Smooth muscle cell (in vitro differentiated cells): ENCODE measurements around the gene DOCK9. TPM values are rescaled to one million over a fixed set of nuclear protein-coding genes. Genes with fewer than 3 reads are reported as not detected.

ENCODE experiments used
- DNase-seq: peaks from one replicate; lab custom pipeline; 2025; ENCODE audit not compliant: unreplicated experiment; lab: John Stamatoyannopoulos, UW
- H2AFZ ChIP-seq: fragments of 200-600 bp; sonication (generic); 2 replicates; pipeline ENCODE4 v1.6.0; 2016; ENCODE audit warnings: antibody characterized with exemption, low read depth, mild to moderate bottlenecking
- H3F3A ChIP-seq: fragments of 200-600 bp; sonication (generic); 2 replicates; pipeline ENCODE4 v1.6.0; 2017; ENCODE audit warnings: antibody characterized with exemption, low read depth
- H3K27ac ChIP-seq: fragments of 200-600 bp; sonication (generic); 2 replicates; pipeline ENCODE4 v1.5.1; 2016; ENCODE audit warnings: low read depth, mild to moderate bottlenecking
- H3K27me3 ChIP-seq: fragments of 200-600 bp; sonication (generic); 2 replicates; pipeline ENCODE4 v1.6.1; 2016; ENCODE audit warnings: low read depth, mild to moderate bottlenecking
- H3K36me3 ChIP-seq: fragments of 200-600 bp; sonication (generic); 2 replicates; pipeline ENCODE4 v1.5.1; 2016; ENCODE audit warnings: low read depth
- H3K4me1 ChIP-seq: fragments of 200-600 bp; sonication (generic); 2 replicates; pipeline ENCODE4 v1.5.1; 2016; ENCODE audit warnings: low read depth
- H3K4me2 ChIP-seq: fragments of 200-600 bp; sonication (generic); 2 replicates; pipeline ENCODE4 v1.6.0; 2016; ENCODE audit warnings: mild to moderate bottlenecking
- H3K4me3 ChIP-seq: fragments of 200-600 bp; sonication (generic); 2 replicates; pipeline ENCODE4 v1.5.1; 2016; ENCODE audit warnings: mild to moderate bottlenecking
- H3K79me2 ChIP-seq: fragments of 200-600 bp; sonication (generic); 2 replicates; pipeline ENCODE4 v1.6.0; 2016; ENCODE audit warnings: low read depth, mild to moderate bottlenecking
- H3K9ac ChIP-seq: fragments of 200-600 bp; sonication (generic); 2 replicates; pipeline ENCODE4 v1.6.0; 2016; ENCODE audit warnings: low read depth
- H3K9me3 ChIP-seq: fragments of 200-600 bp; sonication (generic); replicated peaks from 2 replicates; pipeline ENCODE4 v1.5.1; 2016; ENCODE audit warnings: low read depth
- H4K20me1 ChIP-seq: fragments of 200-600 bp; sonication (generic); 2 replicates; pipeline ENCODE4 v1.6.0; 2016; ENCODE audit warnings: low read depth
- CTCF ChIP-seq: fragments of 200-600 bp; sonication (generic); IDR thresholded peaks from 2 replicates; pipeline ENCODE4 v1.5.1; 2017; ENCODE audit warnings: borderline replicate concordance, mild to moderate bottlenecking, antibody characterized with exemption; ENCODE audit not compliant: insufficient read depth, poor library complexity, severe bottlenecking
- WGBS: methylation state at CpG from one replicate; pipeline ENCODE4 v1.1.7; 2016; ENCODE audit warnings: low lambda C conversion rate; 5-methylcytosine and 5-hydroxymethylcytosine counted together
- polyA plus RNA-seq: library from polyadenylated mRNA; unstranded; fragments of >200 nt; fragmentation: Nextera tagmentation; extraction: Ambion mirVana; gene quantifications from 2 replicates; pipeline ENCODE4 v1.2.1, GENCODE V29; 2016
- total RNA-seq: library from RNA; depleted of rRNA; stranded (reverse); fragments of >200 nt; gene quantifications from 2 replicates; pipeline ENCODE4 v1.2.3, GENCODE V29; 2014

The DOCK9 gene
- total RNA-seq = 25.1 and 42.0 TPM in 2 replicates
- polyA plus RNA-seq = 5.7 and 19.5 TPM in 2 replicates

DNA sequence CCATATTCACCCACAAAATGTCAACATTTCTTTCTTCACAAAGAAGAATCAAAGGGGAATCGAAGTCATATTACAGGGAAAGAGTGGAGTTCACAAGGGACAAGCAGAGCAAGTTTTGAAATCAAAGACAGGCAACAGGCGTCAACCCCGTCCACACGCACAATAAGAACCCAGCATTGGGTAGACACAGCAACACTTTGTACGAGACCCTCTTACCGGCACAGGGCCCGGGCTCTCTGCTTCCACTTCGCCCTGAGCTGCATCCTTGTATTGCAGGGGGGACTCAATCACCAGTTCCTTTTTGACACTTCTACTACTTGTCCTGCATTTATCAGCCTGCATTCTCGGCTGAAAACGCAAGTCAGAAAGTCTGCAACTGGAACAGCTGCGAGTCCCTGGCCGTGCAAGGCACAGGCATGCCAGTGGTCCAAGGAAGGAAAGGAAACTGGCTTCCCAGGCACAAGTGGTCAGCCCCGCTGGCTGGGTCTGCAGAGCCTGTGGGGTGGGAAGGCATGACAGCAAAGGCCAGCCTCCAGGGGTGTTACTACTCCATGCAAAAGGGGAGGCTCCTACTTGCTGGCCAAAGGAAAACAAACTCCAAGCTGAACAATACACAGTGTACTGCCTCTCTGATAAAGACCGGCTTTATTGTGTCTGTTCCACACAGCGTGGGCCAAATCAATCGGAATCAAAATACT lies at the start of gene DOCK9:
DOCK9 (minus strand) TSS at position 497 of the 698 bp plus-strand sequence; CDS start at position 342, 155 bp downstream.
- H3K4me2 ChIP-seq = peak within 1 kb of the TSS; percentile 83
- no peaks in the 10 kb centered on the region for H4K20me1 ChIP-seq
- peak within 1 kb of the TSS; percentile 2 for H2AFZ ChIP-seq
- WGBS = 42% methylated on average over 16 of the region's 16 CpGs
- peak; percentile 5 for DNase-seq
- H3K4me1 ChIP-seq = peaks cover 32% of the 10 kb centered on the region
- H3K9me3 ChIP-seq = no peaks in the 10 kb centered on the region
- TF ChIP-seq CTCF = no peak
- H3K27me3 ChIP-seq = no peaks in the 10 kb centered on the region
- H3K27ac ChIP-seq = peak within 1 kb of the TSS; percentile 70
- H3F3A ChIP-seq = peaks cover 19% of the 10 kb centered on the region
- no peaks in the 10 kb centered on the region for H3K79me2 ChIP-seq
- peak within 1 kb of the TSS; percentile 35 for H3K4me3 ChIP-seq
- H3K36me3 ChIP-seq = no peaks in the 10 kb centered on the region
- H3K9ac ChIP-seq = peak within 1 kb of the TSS; percentile 10

DNA sequence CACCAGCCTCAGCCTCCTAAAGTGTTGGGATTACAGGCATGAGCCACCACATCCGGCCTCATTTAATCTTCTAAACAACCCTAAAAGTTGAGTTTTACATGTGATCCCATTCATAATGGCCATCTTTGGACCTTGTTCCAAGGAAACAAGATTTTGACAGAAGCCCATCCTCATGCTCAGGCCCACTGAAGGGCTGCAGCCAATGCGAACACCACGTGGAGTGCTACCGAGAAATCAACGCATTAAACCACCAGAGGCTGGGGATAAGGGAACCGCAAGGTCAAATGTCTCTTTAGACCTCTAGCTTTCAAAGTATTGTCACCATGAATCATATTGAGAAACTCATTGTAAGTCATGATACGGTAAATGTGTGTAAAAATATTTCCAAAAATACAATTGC lies 49.4 kb upstream of the DOCK9 start:
- no peak overlapping the region for H3K27ac ChIP-seq
- H3K4me2 ChIP-seq = no peak overlapping the region
- no peak overlapping the region for H2AFZ ChIP-seq
- no peak overlapping the region for H3K9ac ChIP-seq
- H3K4me3 ChIP-seq = no peak overlapping the region
- H3K36me3 ChIP-seq = no peaks in the 10 kb centered on the region
- no peak for DNase-seq
- no peaks in the 10 kb centered on the region for H4K20me1 ChIP-seq
- H3K9me3 ChIP-seq = no peaks in the 10 kb centered on the region
- no peaks in the 10 kb centered on the region for H3K4me1 ChIP-seq
- no peak for TF ChIP-seq CTCF
- no peaks in the 10 kb centered on the region for H3K27me3 ChIP-seq
- H3F3A ChIP-seq = no peaks in the 10 kb centered on the region
- H3K79me2 ChIP-seq = no peaks in the 10 kb centered on the region
- WGBS = 97% methylated on average over 7 of the region's 7 CpGs

GRCh38 chr13:99022941-99023340 lies 45.1 kb upstream of the DOCK9 start:
- DNase-seq = no peak
- H3K27ac ChIP-seq = no peak overlapping the region
- no peaks in the 10 kb centered on the region for H3F3A ChIP-seq
- no peaks in the 10 kb centered on the region for H3K27me3 ChIP-seq
- no peaks in the 10 kb centered on the region for H3K9me3 ChIP-seq
- no peaks in the 10 kb centered on the region for H3K79me2 ChIP-seq
- TF ChIP-seq CTCF = no peak
- no peaks in the 10 kb centered on the region for H4K20me1 ChIP-seq
- H3K4me1 ChIP-seq = no peaks in the 10 kb centered on the region
- no peaks in the 10 kb centered on the region for H3K36me3 ChIP-seq
- H3K4me2 ChIP-seq = no peak overlapping the region
- no peak overlapping the region for H3K4me3 ChIP-seq
- 80% methylated on average over 4 of the region's 4 CpGs for WGBS
- no peak overlapping the region for H2AFZ ChIP-seq
- no peak overlapping the region for H3K9ac ChIP-seq
